Activated T-cell treated with anti-CD3 and anti-CD28 coated beads, Interleukin-2, amount 50 U/mL, for 72 hours (primary cell): ENCODE results near the gene SDHC. TPM values are rescaled to one million over a fixed set of nuclear protein-coding genes. Genes with fewer than 3 reads are reported as not detected.
"Not testable (repeated sequence)": the region's sequence is repeated elsewhere in the genome, so short reads cannot be mapped to it uniquely, and the experiment has no call there.

Experiments
- ATAC-seq, 2 donors: fragments of 150-1000 bp; cut with Tn5 transposase; replicated peaks in 1 of 2; 2 replicates each; pipeline ENCODE4 v1.10.0; 2021; ENCODE audit warnings: moderate library complexity in 2 of 2, mild to moderate bottlenecking in 1 of 2
- DNase-seq, 2 donors: peaks; one replicate each; pipeline ENCODE4 v3.0.0; 2021 to 2022; ENCODE audit warnings: mixed read lengths in 1 of 2
- H3K27ac Mint-ChIP-seq: one replicate; pipeline ENCODE4 v1.8.0; 2022; ENCODE audit warnings: mild to moderate bottlenecking, moderate library complexity, mixed read lengths
- H3K27me3 Mint-ChIP-seq: one replicate; pipeline ENCODE4 v1.8.0; 2022; ENCODE audit warnings: low read depth, mixed read lengths
- H3K36me3 Mint-ChIP-seq, 2 donors: one replicate each; pipeline ENCODE4 v1.8.0; 2022; ENCODE audit warnings: mixed read lengths in 2 of 2, mild to moderate bottlenecking in 1 of 2; ENCODE audit not compliant: insufficient read depth in 2 of 2
- H3K4me1 Mint-ChIP-seq: one replicate; pipeline ENCODE4 v1.8.0; 2022; ENCODE audit warnings: low read depth, mixed read lengths
- H3K4me3 Mint-ChIP-seq, 2 donors: one replicate each; pipeline ENCODE4 v1.8.0; 2022; ENCODE audit warnings: mild to moderate bottlenecking in 2 of 2, mixed read lengths in 2 of 2, moderate library complexity in 2 of 2
- H3K9me3 Mint-ChIP-seq, 2 donors: one replicate each; pipeline ENCODE4 v1.8.0; 2022; ENCODE audit warnings: mixed read lengths in 2 of 2
- total RNA-seq, 2 donors: library from RNA; stranded (reverse); gene quantifications; one replicate each; pipeline ENCODE4 v1.2.3, GENCODE V29; 2022

Gene SDHC
- total RNA-seq, 2 donors from 2014 or later = 140 to 141 TPM

GRCh38 chr1:161298116-161298515, 16.1 kb upstream of the SDHC start:
- Mint-ChIP-seq H3K36me3 (peaks cover 0 to 2% of the 10 kb centered on the region in 2 donors), H3K27me3 (no peaks in the 10 kb centered on the region), H3K9me3 (no peaks in the 10 kb centered on the region), H3K27ac (no peak overlapping the region), H3K4me3 (no peak overlapping the region), H3K4me1 (no peaks in the 10 kb centered on the region)
- DNase-seq (no peak), ATAC-seq (no peak)

- Mint-ChIP-seq H3K9me3 (no peaks in the 10 kb centered on the region), H3K4me3 (no peak overlapping the region), H3K27me3 (no peaks in the 10 kb centered on the region), H3K4me1 (peaks cover 8% of the 10 kb centered on the region), H3K36me3 (peaks cover 0 to 2% of the 10 kb centered on the region in 2 donors), H3K27ac (no peak overlapping the region)
- no peak for ATAC-seq
- no peak for DNase-seq
Observed at GRCh38 chr1:161299347-161299746, 14.8 kb upstream of the SDHC start.

- peaks cover 18% of the 10 kb centered on the region for H3K4me1 Mint-ChIP-seq
- H3K27me3 Mint-ChIP-seq = no peaks in the 10 kb centered on the region
- H3K9me3 Mint-ChIP-seq = no peaks in the 10 kb centered on the region
- no peak overlapping the region for H3K27ac Mint-ChIP-seq
- DNase-seq (no peak), ATAC-seq (no peak)
- no peak overlapping the region for H3K4me3 Mint-ChIP-seq
- H3K36me3 Mint-ChIP-seq = peaks cover 2% of the 10 kb centered on the region in 2 donors
Observed at GRCh38 chr1:161300478-161300877, 13.7 kb upstream of the SDHC start.

DNA sequence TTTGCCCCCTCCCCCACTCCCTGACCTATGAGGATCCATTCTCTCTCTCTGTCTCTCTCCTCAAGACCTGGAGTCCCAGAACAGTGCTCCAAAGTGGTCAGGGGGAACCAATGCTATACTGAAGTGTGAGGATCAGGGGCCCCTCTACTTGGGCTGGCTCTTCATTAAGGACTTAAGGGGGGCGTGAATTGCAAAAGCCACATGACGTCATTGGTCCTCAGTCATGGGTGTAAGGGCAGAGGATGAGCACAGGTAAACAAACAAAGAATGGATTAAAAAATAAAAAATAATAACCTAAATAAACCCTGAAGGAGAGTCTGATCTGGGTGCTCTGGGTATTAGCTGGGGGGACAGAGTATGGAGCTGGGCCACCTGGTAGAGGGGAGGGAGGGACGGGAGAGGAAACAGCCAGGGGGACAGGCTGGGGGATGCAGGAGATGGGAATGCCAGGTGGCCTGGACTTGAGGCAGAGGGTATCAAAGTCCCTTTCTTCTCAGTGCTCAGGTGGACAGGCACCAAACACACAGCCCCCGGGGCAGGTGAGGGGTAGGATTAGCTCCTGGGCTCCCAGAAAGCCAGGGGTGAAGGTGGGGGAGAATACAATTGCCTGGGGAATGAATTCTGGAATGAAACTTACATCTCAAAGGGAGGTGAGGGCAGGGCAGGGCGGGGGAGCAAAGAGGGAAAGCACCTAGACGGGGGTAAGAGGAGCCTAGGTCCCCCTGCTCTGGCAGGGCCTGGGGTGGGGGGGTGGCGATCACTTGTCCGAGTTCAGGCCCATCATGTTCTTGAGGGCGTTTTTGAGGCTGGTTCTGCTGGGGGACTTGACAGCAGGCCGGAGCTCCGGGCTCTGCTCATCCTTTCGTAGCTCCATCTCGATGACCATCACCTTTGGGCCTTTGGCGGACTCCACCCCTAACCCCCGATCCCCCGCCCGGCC, 9.0 kb upstream of the SDHC start:
- H3K36me3 Mint-ChIP-seq = peaks cover 4 to 6% of the 10 kb centered on the region in 2 donors
- H3K4me1 Mint-ChIP-seq = peaks cover 29% of the 10 kb centered on the region
- H3K27me3 Mint-ChIP-seq = no peaks in the 10 kb centered on the region
- peak in 1 of 2 donors; percentile 3 for ATAC-seq
- H3K4me3 Mint-ChIP-seq = peak overlapping the region; percentile 85 to 99
- H3K9me3 Mint-ChIP-seq = no peaks in the 10 kb centered on the region
- no peak for DNase-seq
- H3K27ac Mint-ChIP-seq = peak overlapping the region; percentile 83

DNA sequence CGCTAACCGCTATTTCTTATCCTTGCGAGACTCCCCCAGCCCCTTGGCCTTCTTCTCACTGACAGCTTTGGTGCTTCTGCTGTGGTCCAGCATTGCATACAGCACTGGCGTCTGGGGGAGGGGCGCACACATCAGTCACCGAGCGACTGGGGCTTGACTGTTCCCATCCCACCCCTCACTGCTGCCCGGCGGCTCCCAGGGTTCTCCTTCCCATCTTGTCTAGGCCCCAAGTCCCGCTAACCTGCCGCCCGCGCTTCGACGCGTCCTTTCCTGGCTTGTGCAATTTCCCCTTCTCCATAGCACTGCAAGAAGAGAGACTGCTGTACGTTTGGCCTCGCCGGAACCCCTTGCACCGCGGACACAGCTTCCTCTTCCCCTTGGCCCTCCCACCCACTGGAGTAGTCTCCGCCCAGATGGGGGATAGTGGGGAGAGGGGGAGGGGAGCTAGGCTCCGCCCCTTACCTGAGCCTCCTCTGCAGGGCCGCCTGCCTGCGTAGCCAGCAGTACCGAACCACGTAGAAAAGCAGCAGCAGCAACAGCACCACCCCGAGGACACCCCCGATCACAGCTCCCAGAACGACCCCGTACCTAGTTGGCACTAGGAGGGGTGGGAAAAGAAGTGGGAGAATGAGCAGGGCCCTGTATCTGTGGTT, 8.2 kb upstream of the SDHC start:
- Mint-ChIP-seq H3K36me3 (peaks cover 4 to 6% of the 10 kb centered on the region in 2 donors), H3K27ac (peak overlapping the region; percentile 68), H3K27me3 (no peaks in the 10 kb centered on the region), H3K4me3 (peak overlapping the region; percentile 85 to 99), H3K9me3 (no peaks in the 10 kb centered on the region), H3K4me1 (peaks cover 29% of the 10 kb centered on the region)
- DNase-seq (peak; percentile 88 to 91), ATAC-seq (peak; percentile 96 to 98)

GRCh38 chr1:161307230-161307768, 6.9 kb upstream of the SDHC start:
- no peak for ATAC-seq
- Mint-ChIP-seq H3K9me3 (no peaks in the 10 kb centered on the region), H3K27me3 (no peaks in the 10 kb centered on the region), H3K27ac (no peak overlapping the region), H3K36me3 (peaks cover 4 to 6% of the 10 kb centered on the region in 2 donors), H3K4me3 (no peak overlapping the region), H3K4me1 (peaks cover 29% of the 10 kb centered on the region)
- no peak for DNase-seq

- Mint-ChIP-seq H3K9me3 (no peaks in the 10 kb centered on the region), H3K36me3 (peaks cover 2 to 6% of the 10 kb centered on the region in 2 donors), H3K27me3 (no peaks in the 10 kb centered on the region), H3K4me3 (no peak overlapping the region), H3K27ac (peak overlapping the region; percentile 64), H3K4me1 (peaks cover 29% of the 10 kb centered on the region)
- ATAC-seq (no peak), DNase-seq (no peak)
Observed at GRCh38 chr1:161307892-161308638, 6.1 kb upstream of the SDHC start.

DNA sequence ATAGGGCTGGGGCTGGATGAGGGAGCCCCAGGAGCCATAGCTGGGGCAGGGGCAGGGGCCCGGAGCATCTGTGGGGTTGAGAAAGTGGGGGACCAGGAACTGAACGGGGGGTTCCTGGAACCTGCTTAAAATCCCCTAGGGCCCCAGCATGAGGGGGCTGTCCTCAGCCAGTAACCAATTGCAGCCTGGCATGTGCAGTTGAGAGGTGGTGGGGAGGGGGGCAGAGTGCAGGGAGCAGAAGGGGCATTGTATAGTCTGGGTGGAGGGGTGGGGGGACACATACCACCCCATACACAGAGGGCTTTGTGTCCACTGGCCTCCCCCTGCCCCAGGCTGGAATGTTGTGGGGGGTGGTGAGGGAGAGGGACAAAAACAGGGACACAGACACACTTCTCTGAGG, 4.3 kb upstream of the SDHC start, which contains the start of gene MPZ:
Gene MPZ, minus strand, starts transcription at position 101 of the 400 bp plus-strand sequence. Its CDS starts 63 bp downstream, at position 38.
- H3K4me1 Mint-ChIP-seq = peaks cover 28% of the 10 kb centered on the region
- DNase-seq = no peak
- no peaks in the 10 kb centered on the region for H3K9me3 Mint-ChIP-seq
- no peak within 1 kb of the TSS for H3K4me3 Mint-ChIP-seq
- H3K27ac Mint-ChIP-seq = no peak within 1 kb of the TSS
- no peak for ATAC-seq
- H3K27me3 Mint-ChIP-seq = no peaks in the 10 kb centered on the region
- H3K36me3 Mint-ChIP-seq = peaks cover 2 to 6% of the 10 kb centered on the region in 2 donors

GRCh38 chr1:161311595-161312181, 2.5 kb upstream of the SDHC start:
- Mint-ChIP-seq H3K27ac (no peak overlapping the region), H3K36me3 (peaks cover 0 to 1% of the 10 kb centered on the region in 2 donors), H3K27me3 (no peaks in the 10 kb centered on the region), H3K4me3 (no peak overlapping the region), H3K4me1 (peaks cover 36% of the 10 kb centered on the region), H3K9me3 (no peaks in the 10 kb centered on the region)
- no peak for ATAC-seq
- DNase-seq = no peak

DNA sequence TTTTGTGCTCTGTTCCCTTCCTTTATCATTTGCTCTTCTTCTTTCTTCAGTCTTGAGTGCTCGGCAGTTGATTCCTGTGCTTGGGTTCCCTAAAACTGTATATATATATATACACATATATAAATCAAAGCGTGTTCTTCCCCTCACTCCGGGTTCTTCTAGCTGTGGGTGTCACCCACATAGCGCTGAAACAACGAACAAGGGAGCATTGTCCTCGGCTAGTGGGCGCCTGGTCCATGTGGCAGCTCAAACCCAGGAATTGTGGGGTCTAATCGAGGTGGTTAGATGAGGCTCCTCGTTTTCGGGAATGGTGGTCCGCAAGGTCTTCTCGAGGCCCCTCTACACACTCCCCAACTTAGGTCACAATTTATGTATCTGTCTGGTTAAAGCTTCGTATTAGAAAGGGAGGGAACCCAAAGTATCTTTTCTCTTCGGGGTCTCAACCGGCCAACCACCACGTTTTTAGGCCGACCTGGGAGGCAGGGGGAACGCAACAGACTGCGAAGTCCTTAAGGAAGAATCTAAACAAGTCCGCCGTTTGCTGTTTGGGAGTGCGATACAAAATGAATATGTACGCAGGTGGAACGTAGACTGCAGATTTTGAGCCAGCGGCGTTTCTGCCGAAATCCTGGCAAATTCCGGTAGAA, 504 bp upstream of the SDHC start:
- H3K9me3 Mint-ChIP-seq = no peaks in the 10 kb centered on the region
- H3K4me1 Mint-ChIP-seq = peaks cover 30% of the 10 kb centered on the region
- peaks cover 0 to 1% of the 10 kb centered on the region in 2 donors for H3K36me3 Mint-ChIP-seq
- peak overlapping the region; percentile 98 for H3K27ac Mint-ChIP-seq
- ATAC-seq = no peak
- DNase-seq = no peak
- peak overlapping the region; percentile 91 to 98 for H3K4me3 Mint-ChIP-seq
- H3K27me3 Mint-ChIP-seq = no peaks in the 10 kb centered on the region

DNA sequence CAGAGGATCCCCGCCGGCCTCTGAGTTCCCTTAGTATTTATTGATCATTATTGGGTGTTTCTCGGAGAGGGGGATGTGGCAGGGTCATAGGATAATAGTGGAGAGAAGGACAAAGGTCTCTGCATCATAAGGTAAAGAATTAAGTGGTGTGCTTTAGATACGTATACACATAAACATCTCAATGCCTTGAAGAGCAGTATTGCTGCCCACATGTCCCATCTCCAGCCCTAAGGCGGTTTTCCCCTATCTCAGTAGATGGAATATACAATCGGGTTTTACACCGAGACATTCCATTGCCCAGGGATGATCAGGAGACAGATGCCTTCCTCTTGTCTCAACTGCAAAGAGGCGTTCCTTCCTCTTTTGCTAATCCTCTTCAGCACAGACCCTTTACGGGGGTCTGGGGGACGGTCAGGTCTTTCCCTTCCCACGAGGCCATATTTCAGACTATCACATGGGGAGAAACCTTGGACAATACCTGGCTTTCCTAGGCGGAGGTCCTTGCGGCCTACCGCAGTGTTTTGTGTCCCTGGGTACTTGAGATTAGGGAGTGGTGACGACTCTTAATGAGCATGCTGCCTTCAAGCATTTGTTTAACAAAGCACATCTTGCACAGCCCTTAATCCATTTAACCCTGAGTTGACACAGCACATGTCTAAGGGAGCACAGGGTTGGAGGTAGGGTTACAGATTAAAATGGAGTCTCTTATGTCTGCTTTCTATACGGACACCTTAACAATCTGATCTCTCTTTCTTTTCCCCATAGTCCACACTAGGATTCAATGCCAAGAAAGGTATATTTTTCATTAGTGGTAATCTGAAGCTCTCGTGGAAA, 1.9 kb downstream of the SDHC start:
- not testable (repeated sequence) for ATAC-seq, H3K36me3 Mint-ChIP-seq, DNase-seq, H3K27me3 Mint-ChIP-seq, H3K9me3 Mint-ChIP-seq
- Mint-ChIP-seq H3K4me1 (peaks cover 30% of the 10 kb centered on the region), H3K4me3 (peak overlapping the region in 1 of 2 donors; percentile 98), H3K27ac (peak overlapping the region; percentile 98)
